IPS-NIHi7 (cell line): ENCODE results near the gene IRF4.

Experiments
- DNase-seq: peaks from one replicate; pipeline ENCODE4 v3.0.0; 2012; ENCODE audit warnings: mixed read lengths; ENCODE audit errors: extremely low spot score

The IRF4 gene

DNA sequence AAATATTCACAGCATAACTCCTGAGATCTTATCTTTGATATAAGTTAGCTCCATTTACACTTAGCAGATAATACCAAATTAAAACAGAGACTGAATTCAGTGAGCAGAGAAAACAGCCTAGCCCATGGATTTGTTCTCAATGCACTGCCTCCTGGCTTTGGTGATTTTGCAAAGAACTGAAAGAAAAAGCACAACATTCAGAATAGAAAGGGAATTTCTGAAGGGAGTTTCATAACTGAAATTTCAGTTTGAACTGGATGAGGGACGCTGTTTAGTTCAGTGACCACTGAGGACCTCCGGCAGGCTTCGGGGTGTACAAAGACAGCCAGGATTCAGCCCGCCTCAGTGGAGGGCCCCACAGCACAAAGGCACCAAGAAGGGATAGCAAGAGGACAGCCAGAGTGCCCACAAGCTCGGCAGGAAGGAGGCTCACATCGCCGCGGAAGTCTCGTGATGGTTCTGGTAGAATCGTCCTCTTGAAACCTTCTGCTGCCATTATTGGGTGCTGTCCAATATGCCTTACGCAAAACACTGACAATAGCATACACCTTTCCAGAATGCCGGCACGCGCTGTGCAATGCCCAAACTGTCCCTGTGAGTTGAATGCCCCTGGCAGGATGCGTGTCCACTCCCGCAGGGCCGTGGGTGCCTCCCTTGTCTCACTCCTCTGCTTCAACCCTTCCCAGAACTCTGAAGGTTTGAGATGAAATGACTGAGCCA is 9.7 kb upstream of the IRF4 start:
- no peak for DNase-seq

DNA sequence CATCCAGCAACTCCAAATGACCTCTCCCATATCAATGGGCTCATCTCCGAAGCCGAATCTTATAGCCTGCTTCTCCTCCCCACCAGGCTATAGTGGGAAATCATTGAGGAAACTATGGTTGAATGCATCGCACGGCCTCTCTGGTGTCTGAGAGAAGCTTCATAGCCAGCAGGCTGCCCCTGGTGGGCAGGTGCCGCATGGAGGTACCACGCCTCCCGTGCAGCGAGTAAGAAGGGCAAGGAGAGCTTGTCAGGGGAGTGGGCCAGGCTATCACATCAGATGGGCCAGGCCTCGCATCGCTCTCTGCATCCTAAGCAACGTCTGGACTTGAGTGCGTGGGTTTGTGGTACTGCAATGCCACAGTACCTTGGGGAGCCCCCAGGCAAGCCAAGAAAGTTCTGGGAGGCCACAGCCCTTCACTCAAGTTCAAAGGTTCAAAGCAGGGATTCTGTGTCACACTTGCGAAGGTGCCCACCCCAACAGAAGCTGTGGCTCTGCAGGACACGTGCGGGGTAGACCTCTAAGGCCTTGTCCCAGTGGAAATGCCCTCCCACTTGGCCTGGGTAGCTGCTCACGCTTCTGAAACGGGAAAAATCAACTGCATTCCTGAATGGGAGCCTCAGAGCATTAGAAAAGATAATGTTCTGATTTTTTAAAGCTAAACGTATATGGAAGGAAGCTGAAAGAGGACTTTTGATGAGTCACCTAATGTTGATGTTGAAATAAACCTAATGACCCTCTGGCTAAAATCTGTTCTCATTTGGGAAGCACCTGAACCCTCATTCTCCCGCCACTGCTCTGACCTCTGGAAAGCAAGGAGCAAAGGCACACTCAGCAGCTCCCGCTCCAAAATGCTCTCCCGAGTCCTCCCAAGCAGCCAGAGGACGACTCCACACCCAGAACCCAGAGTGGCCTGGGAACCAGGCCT is 8.4 kb upstream of the IRF4 start:
- DNase-seq: no peak

DNA sequence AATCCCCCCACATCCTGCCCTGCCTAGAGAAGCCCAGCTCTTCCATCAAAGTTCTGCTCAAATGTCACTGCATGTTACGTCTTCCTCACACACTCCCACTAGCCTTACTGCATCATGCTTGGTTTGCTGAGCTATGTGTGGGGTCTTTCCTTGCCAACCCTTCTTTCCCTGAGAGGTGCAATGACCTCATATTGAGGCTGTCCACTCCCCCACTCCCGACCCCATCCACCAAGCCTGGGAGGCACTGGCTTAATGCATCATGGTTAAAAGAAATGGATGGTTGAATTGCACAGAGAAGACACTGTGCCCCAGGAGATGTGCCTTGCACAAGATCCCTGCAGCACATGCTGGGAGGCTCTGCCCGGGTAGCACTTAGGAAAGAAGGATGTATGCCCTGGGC is 7.7 kb upstream of the IRF4 start:
- DNase-seq: no peak

DNA sequence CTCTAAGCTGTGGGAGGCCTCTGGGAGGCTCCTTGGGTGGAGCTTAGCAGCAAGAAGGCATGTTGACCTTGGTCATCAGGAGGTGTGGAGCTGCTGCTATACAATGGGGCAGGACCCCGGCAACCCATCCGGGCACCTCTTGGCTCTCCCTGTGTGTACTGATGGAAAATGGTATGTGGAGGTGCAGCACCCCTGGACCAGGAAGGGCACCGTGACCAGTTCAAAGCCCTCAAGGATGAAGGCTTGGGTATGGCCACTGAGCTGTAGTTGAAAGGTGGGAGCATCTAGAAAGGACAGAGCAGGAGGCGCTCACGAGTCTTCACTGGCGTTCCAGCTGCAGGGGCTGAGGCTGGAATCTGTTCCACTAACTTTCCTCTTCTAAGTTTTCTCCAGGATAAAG is 6.7 kb upstream of the IRF4 start:
- no peak for DNase-seq

DNA sequence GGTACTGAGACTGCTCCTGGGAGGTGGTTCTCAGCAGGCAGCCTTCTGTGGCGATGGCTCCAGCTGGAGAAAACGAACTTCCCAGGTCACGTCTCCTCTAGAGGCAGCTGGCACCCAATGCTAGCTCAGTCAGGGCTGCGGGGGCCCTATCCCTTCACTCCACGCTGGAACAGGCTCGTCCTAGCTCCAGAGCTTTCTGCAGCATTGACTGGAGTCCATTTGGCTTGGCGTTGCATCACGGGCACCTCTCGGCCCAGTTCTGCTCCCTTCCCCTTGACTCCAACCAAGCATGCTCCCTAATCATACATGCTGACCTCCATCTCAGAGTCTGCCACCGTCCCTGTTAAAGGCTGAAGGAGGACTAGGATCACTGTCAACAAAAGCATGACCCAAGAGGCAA is 5.9 kb upstream of the IRF4 start:
- DNase-seq: no peak

DNA sequence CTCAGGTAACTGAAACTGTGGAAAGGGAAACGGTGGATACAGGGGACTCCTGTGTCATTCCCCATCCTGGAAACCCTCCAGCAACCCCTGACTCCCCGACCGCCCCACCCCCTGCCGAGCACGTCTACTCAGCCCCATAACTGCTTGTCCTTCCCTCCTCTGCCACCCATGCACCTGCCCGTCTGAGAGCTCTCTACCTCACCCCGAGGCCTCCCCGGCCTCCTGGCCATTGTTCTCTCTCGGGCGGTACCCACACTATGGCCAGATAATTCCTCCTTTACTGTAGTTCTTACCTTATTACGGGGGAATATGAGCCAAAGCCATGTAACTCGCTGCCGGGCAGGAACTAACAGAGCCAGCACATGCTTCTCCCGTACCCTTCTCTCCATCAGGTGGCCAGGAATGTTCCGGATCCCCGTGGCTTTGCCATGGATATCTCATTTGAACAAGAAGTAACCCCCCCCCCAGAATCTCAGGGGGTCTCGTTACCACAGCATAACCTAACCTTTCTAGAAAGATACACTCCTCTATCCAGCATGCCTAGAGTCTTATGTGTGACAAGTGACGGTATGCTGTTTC is 4.8 kb upstream of the IRF4 start:
- DNase-seq: no peak

DNA sequence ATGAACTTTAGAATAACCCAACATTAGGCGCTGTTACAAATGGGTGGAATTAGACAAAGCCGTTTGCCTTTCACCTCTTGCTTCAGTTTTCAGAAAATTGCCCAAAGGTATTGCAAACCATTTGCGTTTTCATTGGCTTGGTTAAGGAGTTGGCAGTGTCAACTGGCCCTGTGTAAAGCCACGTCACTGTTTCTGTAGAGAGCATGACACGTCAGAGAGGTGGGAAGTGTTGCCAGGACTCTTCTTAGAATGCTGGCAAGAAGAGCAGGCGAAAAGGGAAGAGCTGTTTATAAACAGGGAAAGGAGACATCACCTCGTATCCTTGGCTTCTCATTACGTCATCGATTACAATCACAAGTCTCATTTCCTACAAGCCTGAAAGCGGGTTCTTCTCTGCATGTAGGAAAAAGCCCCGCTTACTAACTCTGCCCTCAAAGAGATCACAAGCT is 4.2 kb upstream of the IRF4 start:
- DNase-seq: no peak

DNA sequence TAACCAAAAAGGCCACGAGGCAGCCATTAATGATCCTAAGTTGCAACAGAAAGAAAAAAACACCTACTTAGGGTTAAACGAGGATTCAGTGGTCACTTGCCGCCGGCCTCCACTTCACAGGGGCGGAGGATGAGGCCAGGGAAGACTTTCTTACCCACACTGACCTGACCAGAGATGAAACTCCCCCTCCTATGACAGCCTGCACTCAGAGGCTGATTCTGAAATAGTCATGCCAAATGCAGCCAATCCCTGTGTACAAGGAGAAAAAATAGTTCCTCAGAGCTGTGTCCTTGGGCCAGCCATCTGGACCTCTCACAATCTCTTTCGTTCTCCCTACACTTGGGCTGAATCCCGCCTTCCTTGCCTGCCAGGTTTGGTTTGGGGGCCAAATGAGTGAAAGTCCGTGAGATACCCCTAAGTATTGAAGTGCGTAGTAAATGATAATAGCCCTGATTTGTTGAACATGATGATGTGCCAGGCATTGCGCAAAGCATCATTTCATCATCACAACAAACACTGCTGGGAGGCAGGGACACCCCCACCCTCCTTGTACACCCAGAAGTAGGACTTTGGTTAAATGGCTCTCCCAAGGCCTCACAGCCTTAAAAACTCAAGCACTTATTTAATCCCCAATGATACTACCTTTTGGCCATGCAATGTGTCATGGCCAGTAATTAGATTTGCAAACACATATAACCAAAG is 3.2 kb upstream of the IRF4 start:
- DNase-seq: no peak

DNA sequence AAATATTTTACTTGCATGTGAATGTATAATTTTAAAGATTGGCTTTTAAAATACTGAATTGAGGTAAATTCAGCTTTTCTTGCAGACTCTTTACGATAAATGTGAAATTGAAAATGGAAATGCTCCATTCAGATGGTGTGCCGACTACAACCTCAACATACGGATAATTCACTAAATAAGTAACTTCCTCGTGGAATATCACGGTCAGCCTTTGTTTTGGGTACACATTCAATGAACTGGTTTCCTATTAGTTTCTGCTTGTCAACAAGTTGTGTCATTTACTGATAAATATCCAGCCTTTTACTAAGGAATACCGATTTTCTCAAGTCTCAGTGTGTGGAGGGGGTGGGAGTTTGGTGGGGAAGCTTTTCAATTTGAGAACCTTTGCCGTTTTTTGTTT is 2.4 kb upstream of the IRF4 start:
- DNase-seq: no peak

DNA sequence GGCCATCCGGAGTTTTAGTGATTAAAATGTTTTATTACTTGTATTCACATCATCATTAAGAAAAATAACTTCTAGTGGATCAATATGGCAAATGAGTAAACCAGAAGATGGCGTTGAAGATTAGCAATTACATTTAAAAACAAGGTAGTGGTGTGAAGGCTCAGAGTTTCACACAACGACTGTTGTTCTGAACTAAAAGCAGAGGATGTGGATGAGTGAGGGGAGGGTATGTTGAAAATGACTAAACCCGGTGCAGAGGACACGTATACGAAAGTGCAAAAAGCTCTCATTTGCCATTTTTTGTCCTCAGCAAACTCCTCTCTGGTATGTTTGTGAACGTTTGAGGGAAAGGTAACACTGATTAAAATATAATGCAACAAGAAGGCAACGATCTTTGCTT is 1.9 kb upstream of the IRF4 start:
- no peak for DNase-seq

DNA sequence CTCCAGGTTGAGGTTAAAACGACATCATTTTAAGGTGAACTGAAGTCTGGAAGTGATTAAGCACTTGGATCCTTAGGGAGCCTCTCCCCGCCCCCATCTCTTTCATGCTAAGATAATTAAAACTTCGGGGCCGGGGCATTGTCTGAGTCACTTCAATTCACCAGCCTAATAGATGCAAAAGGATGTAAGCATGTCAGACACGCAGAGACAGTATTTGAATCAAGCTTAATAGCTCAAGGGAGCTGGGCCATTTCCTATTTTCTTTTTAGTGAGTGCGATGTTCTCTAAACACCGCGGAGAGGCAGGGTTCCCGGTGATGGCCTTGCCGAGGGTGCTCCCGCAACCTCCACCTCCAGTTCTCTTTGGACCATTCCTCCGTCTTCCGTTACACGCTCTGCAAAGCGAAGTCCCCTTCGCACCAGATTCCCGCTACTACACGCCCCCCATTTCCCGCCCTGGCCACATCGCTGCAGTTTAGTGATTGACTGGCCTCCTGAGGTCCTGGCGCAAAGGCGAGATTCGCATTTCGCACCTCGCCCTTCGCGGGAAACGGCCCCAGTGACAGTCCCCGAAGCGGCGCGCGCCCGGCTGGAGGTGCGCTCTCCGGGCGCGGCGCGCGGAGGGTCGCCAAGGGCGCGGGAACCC is 516 bp upstream of the IRF4 start:
- peak; percentile 37 for DNase-seq

DNA sequence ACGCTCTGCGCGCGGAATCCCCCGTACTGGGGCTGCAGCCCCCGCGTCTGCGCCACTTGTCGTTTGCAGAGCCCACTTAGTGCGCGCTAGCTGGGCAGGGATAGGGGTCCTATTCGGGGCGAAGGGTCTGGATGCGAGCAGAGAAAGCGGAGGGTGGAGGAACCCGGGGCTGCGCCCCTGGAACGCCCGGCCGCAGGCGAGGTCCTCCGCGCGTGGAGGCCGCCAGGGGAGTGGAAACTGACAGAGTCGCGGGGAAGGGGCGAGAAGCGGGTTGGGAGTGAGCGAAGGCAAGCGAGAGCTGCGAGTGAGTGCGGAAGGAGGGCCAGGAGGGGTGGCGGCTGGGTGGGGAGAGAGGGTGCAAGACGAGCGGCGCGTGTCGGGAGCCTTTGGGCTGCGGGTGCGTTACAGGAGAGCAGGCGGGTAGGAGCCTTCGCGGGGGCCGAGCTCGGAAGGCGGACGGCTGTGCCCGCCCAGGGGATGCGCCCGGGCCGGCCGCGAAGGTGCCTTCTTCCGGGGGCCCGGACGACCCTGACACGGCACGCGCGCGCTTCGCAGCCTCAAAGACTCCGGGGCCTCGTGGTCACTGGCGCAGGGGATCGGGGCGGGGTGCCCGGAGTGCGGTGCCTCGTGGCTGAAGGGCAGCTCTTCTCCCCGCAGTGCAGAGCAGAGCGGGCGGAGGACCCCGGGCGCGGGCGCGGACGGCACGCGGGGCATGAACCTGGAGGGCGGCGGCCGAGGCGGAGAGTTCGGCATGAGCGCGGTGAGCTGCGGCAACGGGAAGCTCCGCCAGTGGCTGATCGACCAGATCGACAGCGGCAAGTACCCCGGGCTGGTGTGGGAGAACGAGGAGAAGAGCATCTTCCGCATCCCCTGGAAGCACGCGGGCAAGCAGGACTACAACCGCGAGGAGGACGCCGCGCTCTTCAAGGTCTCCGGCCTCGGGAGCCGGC is 1.2 kb downstream of the IRF4 start:
- peak; percentile 30 for DNase-seq

DNA sequence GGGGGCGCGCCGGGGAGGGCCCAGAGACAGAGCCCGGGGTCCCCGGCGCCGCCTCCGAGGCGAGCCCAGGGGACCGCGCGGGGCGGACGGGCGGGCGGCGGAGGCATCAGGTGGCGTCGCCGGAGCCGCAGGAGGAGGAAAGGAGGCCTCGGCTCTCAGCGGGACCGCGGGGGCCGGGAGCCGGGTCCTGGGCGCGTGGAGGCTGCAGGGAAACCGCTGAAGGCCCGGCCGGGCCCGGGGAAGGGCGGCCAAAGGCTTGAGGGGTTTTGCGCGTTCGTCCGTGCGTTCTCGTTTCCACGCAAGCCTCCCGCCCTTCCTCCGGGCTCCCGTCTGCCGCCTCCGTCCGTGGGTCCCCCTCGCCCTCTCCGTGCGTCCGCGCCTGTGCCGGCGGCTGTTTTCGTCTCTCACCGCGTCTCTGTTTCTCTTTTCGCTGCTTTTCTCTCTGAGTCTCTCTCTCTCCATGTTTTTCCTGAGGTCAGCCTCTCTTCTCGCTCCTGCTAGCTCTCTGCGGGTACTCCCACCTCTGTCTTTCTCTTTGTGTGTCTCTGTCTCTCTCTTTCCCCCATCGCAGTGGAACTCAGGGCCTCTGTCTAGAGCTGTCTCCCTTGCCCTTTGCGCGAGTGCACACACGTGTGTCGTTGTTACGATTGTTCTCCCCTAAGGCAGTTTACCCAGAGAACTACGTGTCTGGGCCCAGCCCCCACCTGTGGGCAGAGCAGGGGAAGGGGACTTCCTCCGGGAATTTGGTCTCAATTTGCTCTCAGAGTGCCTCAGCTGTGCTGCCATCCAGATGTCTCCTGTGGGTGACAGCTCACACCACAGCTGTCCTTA is 2.1 kb downstream of the IRF4 start:
- DNase-seq: peak; percentile 40

DNA sequence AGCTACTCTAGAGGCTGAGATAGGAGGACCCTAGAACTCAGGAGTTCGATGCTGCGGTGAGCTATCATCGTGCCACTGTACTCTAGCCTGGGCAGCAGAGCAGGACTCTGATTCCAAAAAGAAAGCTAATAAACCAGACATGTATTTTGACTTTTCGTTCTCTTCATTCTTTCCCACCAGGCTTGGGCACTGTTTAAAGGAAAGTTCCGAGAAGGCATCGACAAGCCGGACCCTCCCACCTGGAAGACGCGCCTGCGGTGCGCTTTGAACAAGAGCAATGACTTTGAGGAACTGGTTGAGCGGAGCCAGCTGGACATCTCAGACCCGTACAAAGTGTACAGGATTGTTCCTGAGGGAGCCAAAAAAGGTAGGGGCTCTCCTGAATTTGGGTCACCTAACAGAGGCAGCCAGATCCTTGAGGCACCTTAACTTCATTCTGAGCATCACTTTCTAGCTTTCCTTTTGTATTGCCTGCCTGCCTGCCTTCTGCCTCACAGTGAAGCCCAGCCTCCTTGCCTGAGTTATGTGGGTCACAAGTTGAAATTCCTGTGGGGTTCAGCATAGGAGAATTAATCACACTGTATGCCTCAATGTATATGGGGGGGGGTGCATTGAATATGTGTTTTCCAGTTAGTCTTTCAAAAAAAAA is 3.2 kb downstream of the IRF4 start:
- no peak for DNase-seq

DNA sequence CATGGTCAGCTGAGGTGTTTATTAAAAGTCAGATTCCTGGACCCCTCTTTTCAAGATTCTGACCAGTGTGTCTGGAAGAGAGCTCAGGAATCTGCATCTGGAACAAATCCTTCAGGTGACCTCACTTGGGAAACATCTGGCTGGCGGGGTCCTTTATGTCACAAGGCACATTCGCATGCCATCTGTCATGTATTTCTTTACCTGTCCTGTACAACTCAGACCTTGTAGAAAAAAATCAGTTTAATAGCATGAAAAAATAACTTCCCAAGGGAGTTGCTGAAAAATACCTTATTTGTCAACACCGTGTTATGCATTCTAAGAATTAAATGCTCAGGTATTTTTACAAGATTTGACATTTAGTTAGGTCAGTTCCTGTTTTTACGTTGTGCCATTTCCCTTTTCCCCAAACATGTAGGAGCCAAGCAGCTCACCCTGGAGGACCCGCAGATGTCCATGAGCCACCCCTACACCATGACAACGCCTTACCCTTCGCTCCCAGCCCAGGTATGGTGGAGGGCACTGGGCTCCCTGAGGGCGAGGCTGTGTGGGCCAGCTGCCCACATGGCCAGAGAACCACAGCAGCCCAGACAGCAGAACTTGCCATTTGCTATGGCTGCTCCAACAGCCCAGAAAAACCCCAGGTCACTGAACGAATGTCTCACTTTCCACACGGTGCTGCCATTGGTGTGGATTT is 4.0 kb downstream of the IRF4 start:
- no peak for DNase-seq

DNA sequence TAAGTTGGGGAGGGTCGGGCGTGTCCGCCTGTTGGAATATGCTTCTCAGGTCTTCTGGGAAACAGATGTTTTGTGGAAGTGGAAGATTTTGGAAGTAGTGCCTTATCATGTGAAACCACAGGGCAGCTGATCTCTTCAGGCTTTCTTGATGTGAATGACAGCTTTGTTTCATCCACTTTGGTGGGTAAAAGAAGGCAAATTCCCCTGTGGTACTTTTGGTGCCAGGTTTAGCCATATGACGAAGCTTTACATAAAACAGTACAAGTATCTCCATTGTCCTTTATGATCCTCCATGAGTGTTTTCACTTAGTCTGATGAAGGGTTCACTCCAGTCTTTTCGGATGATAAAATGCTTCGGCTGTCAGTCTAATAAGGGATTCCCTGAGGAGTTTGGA is 4.6 kb downstream of the IRF4 start:
- no peak for DNase-seq

DNA sequence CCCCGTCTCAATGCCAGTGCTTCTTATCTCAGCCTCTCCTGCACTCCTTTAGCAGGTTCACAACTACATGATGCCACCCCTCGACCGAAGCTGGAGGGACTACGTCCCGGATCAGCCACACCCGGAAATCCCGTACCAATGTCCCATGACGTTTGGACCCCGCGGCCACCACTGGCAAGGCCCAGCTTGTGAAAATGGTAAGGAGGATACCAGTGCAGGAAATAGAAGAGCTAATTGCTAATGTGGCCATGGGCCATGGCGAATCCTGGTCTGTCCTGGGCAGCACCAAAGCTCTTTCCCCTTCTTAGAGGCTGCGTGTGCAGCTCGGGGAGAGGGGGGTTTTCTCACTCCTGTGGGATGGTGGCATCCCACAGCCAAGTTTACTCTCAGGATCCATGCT is 5.5 kb downstream of the IRF4 start:
- DNase-seq: no peak

DNA sequence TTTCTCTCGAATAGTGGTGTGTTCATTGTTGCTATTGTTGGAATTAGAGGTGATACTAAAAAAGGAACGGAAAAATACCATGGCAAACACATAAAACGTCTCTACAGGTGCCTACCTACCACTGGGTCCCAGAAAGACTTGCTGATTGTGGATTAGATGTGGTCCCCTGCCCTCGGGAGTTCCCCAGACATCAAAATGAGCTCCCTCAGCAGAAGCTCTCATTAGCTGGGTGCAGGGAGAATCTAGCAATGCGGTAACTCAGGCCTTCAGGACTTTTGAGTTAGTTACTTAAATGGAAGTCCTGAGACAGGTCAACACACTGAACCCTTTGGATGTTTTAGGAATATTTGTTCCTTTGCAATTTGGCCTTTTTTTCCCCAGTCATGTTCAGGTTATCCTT is 6.1 kb downstream of the IRF4 start:
- DNase-seq: no peak
